ENCODE measurements around the gene MTUS2.

The MTUS2 gene

DNA sequence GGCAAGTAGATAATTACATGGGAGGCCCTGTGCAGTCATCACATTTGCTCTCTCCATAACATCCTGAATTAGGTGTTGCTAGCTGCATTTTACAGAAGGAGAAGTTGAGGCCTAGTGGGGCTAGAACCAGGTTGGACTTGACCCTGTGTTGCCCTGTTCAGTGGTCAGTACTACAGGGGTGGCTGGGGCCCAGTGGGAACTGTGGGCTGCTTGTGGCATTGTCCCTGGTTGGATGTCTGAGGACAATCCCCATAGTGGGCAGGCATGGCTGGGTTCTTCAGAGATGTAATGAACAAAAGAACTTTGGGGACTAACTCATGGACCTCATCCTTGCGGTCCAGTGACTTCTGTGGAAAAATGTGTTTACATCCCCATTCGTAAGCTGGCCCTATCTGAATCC is 38.9 kb downstream of the MTUS2 start:
- H3K9me3 ChIP-seq (ENCODE audit: insufficient read depth, low read length): no peaks in the 10 kb centered on the region
- no peaks in the 10 kb centered on the region for H3K36me3 ChIP-seq (ENCODE audit: insufficient read depth, insufficient read length, low read length)
- no peaks in the 10 kb centered on the region for H3K4me1 ChIP-seq (ENCODE audit: insufficient read depth, insufficient read length)
- H3K4me3 ChIP-seq (ENCODE audit: insufficient read length, low read depth): no peak overlapping the region
- no peak overlapping the region for H3K9ac ChIP-seq (ENCODE audit: insufficient read length, low read depth)
- no peak for DNase-seq (ENCODE audit: low read depth, low spot score)
- TF ChIP-seq YY1 (IDR thresholded peaks at IDR 0.05; ENCODE audit: insufficient read depth, insufficient read length) (no peak), ZNF274 (IDR thresholded peaks at IDR 0.05; ENCODE audit: low read depth, low read length) (no peak), SUZ12 (IDR thresholded peaks at IDR 0.05; ENCODE audit: extremely low read depth, insufficient read depth, insufficient read length) (no peak)
- H3K27me3 ChIP-seq (ENCODE audit: insufficient read depth, insufficient read length): no peaks in the 10 kb centered on the region

DNA sequence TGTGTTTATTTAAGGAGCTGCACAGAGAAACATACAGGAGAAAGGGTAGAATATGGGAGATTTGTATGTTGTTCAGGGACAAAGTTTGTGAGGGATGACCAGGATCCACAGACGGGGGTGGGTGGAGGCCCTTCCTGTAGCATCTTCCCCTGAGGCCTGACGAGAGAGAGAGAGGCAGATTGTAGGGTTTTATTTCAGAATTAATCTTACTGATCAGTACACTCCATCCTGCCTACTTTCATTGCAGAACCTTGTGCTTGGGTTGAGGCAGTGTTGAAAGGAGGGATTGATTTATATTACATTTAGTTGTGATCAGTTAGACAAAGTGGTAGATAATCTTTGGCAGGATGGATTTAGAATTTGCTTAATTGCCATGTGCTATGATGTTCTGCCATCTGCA is 39.6 kb downstream of the MTUS2 start:
- no peaks in the 10 kb centered on the region for H3K4me1 ChIP-seq (ENCODE audit: insufficient read depth, insufficient read length)
- no peaks in the 10 kb centered on the region for H3K36me3 ChIP-seq (ENCODE audit: insufficient read depth, insufficient read length, low read length)
- H3K9me3 ChIP-seq (ENCODE audit: insufficient read depth, low read length): no peaks in the 10 kb centered on the region
- no peak overlapping the region for H3K9ac ChIP-seq (ENCODE audit: insufficient read length, low read depth)
- H3K4me3 ChIP-seq (ENCODE audit: insufficient read length, low read depth): no peak overlapping the region
- DNase-seq (ENCODE audit: low read depth, low spot score): no peak
- no peaks in the 10 kb centered on the region for H3K27me3 ChIP-seq (ENCODE audit: insufficient read depth, insufficient read length)
- TF ChIP-seq ZNF274 (IDR thresholded peaks at IDR 0.05; ENCODE audit: low read depth, low read length) (no peak), YY1 (IDR thresholded peaks at IDR 0.05; ENCODE audit: insufficient read depth, insufficient read length) (no peak), SUZ12 (IDR thresholded peaks at IDR 0.05; ENCODE audit: extremely low read depth, insufficient read depth, insufficient read length) (no peak)

DNA sequence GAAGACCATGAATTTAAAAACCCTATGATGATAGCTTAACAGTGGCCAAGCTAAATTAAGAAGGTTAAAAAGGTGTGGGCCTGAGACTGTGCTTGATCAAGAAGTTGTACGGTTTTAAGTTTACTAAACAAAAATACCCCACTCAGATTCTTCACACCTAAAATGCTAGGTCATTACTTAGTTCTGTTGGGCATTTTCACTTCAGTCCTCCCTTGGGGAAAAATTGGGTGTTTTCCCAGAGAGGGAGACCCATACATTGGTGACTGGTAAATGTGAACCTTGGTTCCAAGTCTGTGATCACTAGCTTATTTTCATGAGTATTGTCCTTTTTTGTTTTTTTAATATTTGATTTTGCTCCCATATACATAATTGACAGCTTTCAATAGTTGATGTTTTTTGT is 44.4 kb downstream of the MTUS2 start:
- no peaks in the 10 kb centered on the region for H3K9me3 ChIP-seq (ENCODE audit: insufficient read depth, low read length)
- H3K4me3 ChIP-seq (ENCODE audit: insufficient read length, low read depth): no peak overlapping the region
- H3K27me3 ChIP-seq (ENCODE audit: insufficient read depth, insufficient read length): no peaks in the 10 kb centered on the region
- TF ChIP-seq ZNF274 (IDR thresholded peaks at IDR 0.05; ENCODE audit: low read depth, low read length) (no peak), YY1 (IDR thresholded peaks at IDR 0.05; ENCODE audit: insufficient read depth, insufficient read length) (no peak), SUZ12 (IDR thresholded peaks at IDR 0.05; ENCODE audit: extremely low read depth, insufficient read depth, insufficient read length) (no peak)
- no peaks in the 10 kb centered on the region for H3K4me1 ChIP-seq (ENCODE audit: insufficient read depth, insufficient read length)
- no peak for DNase-seq (ENCODE audit: low read depth, low spot score)
- no peak overlapping the region for H3K9ac ChIP-seq (ENCODE audit: insufficient read length, low read depth)
- H3K36me3 ChIP-seq (ENCODE audit: insufficient read depth, insufficient read length, low read length): no peaks in the 10 kb centered on the region

DNA sequence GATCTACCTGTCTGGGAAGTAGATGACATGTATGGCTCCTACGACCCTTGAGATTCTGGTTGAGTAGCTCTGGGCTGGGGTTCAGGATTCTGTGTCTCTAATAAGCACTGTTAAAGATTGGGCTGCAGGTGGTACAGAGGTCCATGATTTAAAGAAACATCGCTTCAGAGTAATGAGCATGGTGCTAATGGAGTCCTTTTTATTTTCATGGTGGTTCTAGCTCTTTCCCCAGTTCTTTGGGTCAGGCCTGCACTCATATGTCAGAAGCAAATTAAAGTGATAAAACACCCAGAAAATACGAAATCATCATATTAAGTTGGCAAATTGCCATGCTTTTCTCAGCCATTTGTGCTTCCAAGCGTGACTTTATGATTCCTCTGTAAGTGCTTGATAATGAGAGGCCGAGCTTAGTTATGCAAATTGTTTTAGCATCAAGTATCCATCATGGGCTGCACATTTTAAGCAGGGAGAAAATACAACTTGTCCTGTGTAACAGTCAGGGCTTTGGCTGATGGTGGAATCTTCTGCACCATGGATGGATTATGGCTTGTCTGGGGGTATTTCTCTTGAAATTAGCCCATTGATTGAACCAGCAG is 45.1 kb downstream of the MTUS2 start:
- Histone ChIP-seq H3K4me3 (ENCODE audit: insufficient read length, low read depth) (no peak overlapping the region), H3K4me1 (ENCODE audit: insufficient read depth, insufficient read length) (no peaks in the 10 kb centered on the region), H3K27me3 (ENCODE audit: insufficient read depth, insufficient read length) (no peaks in the 10 kb centered on the region), H3K9me3 (ENCODE audit: insufficient read depth, low read length) (no peaks in the 10 kb centered on the region), H3K36me3 (ENCODE audit: insufficient read depth, insufficient read length, low read length) (no peaks in the 10 kb centered on the region), H3K9ac (ENCODE audit: insufficient read length, low read depth) (no peak overlapping the region)
- DNase-seq (ENCODE audit: low read depth, low spot score): no peak
- no peak for TF ChIP-seq SUZ12 (IDR thresholded peaks at IDR 0.05; ENCODE audit: extremely low read depth, insufficient read depth, insufficient read length)

DNA sequence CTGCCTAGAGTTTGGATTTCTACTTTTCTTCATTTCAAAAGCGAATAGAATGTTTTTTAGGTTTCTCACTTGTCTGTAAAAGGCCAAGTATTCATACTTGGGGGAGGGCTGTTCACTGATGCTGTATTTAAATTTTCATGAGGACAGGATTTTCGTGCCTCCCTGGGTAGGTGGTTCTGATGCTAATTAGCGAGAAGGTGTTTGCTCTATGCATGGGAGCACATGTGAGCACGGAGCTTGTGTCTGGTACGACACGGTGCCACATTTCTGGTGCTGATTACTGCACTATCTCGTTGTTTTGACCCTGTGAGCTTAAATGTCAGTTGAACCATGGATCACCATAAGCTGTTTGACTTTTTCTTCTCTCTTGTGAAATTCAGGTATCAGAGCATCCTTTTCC is 45.8 kb downstream of the MTUS2 start:
- H3K4me1 ChIP-seq (ENCODE audit: insufficient read depth, insufficient read length): no peaks in the 10 kb centered on the region
- no peaks in the 10 kb centered on the region for H3K9me3 ChIP-seq (ENCODE audit: insufficient read depth, low read length)
- TF ChIP-seq ZNF274 (IDR thresholded peaks at IDR 0.05; ENCODE audit: low read depth, low read length) (no peak), YY1 (IDR thresholded peaks at IDR 0.05; ENCODE audit: insufficient read depth, insufficient read length) (no peak), SUZ12 (IDR thresholded peaks at IDR 0.05; ENCODE audit: extremely low read depth, insufficient read depth, insufficient read length) (no peak)
- no peak overlapping the region for H3K9ac ChIP-seq (ENCODE audit: insufficient read length, low read depth)
- H3K36me3 ChIP-seq (ENCODE audit: insufficient read depth, insufficient read length, low read length): no peaks in the 10 kb centered on the region
- no peaks in the 10 kb centered on the region for H3K27me3 ChIP-seq (ENCODE audit: insufficient read depth, insufficient read length)
- DNase-seq (ENCODE audit: low read depth, low spot score): no peak
- H3K4me3 ChIP-seq (ENCODE audit: insufficient read length, low read depth): no peak overlapping the region

DNA sequence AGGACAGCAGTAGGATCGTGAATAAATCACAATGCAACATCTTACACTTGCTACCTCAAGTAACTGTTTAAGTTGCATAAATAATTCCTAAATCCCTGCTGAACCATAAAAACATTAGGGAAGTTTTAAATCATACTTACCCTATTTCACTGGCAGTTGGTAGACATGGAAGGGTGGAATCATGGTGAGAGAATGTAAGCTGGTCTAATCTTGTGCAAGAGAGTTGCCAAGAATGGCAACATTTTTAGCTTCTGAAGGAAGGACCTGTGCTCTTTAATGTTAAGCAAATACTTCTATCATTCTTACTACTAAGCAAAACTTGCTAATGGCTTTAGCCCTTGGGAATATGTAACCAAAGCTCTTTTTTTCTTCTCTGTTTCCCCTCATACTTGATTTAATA is 46.8 kb downstream of the MTUS2 start:
- TF ChIP-seq YY1 (IDR thresholded peaks at IDR 0.05; ENCODE audit: insufficient read depth, insufficient read length) (no peak), ZNF274 (IDR thresholded peaks at IDR 0.05; ENCODE audit: low read depth, low read length) (no peak), SUZ12 (IDR thresholded peaks at IDR 0.05; ENCODE audit: extremely low read depth, insufficient read depth, insufficient read length) (no peak)
- Histone ChIP-seq H3K27me3 (ENCODE audit: insufficient read depth, insufficient read length) (no peaks in the 10 kb centered on the region), H3K4me3 (ENCODE audit: insufficient read length, low read depth) (no peak overlapping the region), H3K9ac (ENCODE audit: insufficient read length, low read depth) (no peak overlapping the region), H3K36me3 (ENCODE audit: insufficient read depth, insufficient read length, low read length) (no peaks in the 10 kb centered on the region), H3K9me3 (ENCODE audit: insufficient read depth, low read length) (0 out of 2 replicates have a peak, but pooled peaks cover 6% of the 10 kb centered on the region), H3K4me1 (ENCODE audit: insufficient read depth, insufficient read length) (no peaks in the 10 kb centered on the region)
- DNase-seq (ENCODE audit: low read depth, low spot score): no peak

DNA sequence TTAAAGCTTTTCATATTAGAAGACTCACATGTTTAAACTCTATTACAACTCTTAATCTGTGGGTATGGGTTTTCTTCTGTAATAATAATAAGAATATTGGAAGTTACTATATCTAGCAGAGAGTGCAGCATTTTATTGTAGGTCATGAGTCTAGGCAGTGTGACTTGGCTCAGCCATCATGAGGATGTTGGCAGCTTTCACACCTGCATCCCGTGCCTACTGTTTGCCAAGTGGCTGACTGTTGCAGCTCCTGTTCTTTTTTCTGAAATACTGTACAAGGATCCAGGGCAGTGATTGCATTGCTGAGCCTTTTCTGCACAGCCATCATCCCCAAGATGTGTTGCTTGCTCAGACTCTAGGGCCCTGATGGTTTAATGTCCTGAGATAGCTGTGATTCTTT is 47.4 kb downstream of the MTUS2 start:
- no peaks in the 10 kb centered on the region for H3K4me1 ChIP-seq (ENCODE audit: insufficient read depth, insufficient read length)
- H3K27me3 ChIP-seq (ENCODE audit: insufficient read depth, insufficient read length): no peaks in the 10 kb centered on the region
- H3K9ac ChIP-seq (ENCODE audit: insufficient read length, low read depth): no peak overlapping the region
- TF ChIP-seq YY1 (IDR thresholded peaks at IDR 0.05; ENCODE audit: insufficient read depth, insufficient read length) (no peak), ZNF274 (IDR thresholded peaks at IDR 0.05; ENCODE audit: low read depth, low read length) (no peak), SUZ12 (IDR thresholded peaks at IDR 0.05; ENCODE audit: extremely low read depth, insufficient read depth, insufficient read length) (no peak)
- no peaks in the 10 kb centered on the region for H3K36me3 ChIP-seq (ENCODE audit: insufficient read depth, insufficient read length, low read length)
- DNase-seq (ENCODE audit: low read depth, low spot score): no peak
- no peak overlapping the region for H3K4me3 ChIP-seq (ENCODE audit: insufficient read length, low read depth)
- H3K9me3 ChIP-seq (ENCODE audit: insufficient read depth, low read length): peaks cover 12% of the 10 kb centered on the region; the same call in 1 of the 2 replicates
